ENCODE data around the gene IFI16.

- TF ChIP-seq CTCF (conservative IDR thresholded peaks at IDR 0.05; ENCODE audit: low read length) (no peak), EZH2phosphoT487 (IDR thresholded peaks at IDR 0.05; ENCODE audit: borderline replicate concordance, low read depth, low read length) (no peak)
Measured at GRCh38 chr1:159011751-159012150, 2.0 kb downstream of the IFI16 start.

Measured in OCI-LY7 (cell line).